ENCODE data around the gene PATJ.

PATJ gene

DNA sequence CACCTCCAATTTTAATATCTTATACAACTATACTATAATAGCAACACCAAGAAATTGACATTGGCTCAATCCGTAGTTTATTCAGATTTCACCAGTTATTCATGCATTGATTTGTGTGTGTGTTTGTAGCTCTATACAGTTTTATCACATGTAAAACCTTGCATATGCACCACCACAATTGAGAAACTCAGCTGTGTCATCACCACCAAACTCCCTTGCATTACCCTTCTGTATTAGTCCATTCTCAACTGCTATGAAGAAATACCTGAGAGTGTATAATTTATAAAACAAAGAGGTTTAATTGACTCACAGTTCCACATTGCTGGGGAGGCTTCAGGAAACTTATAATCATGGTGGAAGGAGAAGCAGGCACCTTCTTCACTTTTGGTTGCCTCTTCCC is 162.1 kb downstream of the PATJ start:
- TF ChIP-seq, protein P1, sequence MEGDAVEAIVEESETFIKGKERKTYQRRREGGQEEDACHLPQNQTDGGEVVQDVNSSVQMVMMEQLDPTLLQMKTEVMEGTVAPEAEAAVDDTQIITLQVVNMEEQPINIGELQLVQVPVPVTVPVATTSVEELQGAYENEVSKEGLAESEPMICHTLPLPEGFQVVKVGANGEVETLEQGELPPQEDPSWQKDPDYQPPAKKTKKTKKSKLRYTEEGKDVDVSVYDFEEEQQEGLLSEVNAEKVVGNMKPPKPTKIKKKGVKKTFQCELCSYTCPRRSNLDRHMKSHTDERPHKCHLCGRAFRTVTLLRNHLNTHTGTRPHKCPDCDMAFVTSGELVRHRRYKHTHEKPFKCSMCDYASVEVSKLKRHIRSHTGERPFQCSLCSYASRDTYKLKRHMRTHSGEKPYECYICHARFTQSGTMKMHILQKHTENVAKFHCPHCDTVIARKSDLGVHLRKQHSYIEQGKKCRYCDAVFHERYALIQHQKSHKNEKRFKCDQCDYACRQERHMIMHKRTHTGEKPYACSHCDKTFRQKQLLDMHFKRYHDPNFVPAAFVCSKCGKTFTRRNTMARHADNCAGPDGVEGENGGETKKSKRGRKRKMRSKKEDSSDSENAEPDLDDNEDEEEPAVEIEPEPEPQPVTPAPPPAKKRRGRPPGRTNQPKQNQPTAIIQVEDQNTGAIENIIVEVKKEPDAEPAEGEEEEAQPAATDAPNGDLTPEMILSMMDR (IDR thresholded peaks at IDR 0.05; ENCODE audit: insufficient read depth, low read depth, low read length, missing control alignments) = no peak
- no peak overlapping the region for H3K4me3 ChIP-seq (ENCODE audit: low read length)
- DNase-seq (ENCODE audit: low read depth) = peak; percentile 54

DNA sequence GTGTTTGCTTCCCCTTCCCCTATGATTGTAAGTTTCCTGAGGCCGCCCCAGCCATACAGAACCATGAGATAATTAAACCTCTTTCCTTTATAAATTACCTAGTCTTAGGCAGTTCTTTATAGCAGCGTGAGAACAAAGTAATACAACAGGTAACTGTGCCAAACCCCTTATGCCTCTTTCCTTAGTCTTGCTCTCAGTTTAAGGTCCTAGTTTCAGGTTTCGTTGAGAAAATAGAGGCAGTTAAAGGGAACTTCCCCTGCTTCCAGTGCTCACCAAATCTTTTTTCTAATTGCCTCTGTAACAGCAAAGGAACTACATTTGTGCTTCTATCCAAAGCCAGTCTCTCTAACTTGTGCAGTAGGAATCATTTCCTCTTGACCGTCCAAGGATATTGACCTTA is 164.8 kb downstream of the PATJ start:
- H3K4me3 ChIP-seq (ENCODE audit: low read length) = no peak overlapping the region
- TF ChIP-seq, protein P1 (IDR thresholded peaks at IDR 0.05; ENCODE audit: insufficient read depth, low read depth, low read length, missing control alignments) = no peak
- no peak for DNase-seq (ENCODE audit: low read depth)

- no peak for DNase-seq (ENCODE audit: low read depth)
- TF ChIP-seq, protein P1 (IDR thresholded peaks at IDR 0.05; ENCODE audit: insufficient read depth, low read depth, low read length, missing control alignments) = no peak
- no peak overlapping the region for H3K4me3 ChIP-seq (ENCODE audit: low read length)
Measured at GRCh38 chr1:61910035-61910434, 167.8 kb downstream of the PATJ start.

- no peak overlapping the region for H3K4me3 ChIP-seq (ENCODE audit: low read length)
- no peak for DNase-seq (ENCODE audit: low read depth)
- TF ChIP-seq, protein P1 (IDR thresholded peaks at IDR 0.05; ENCODE audit: insufficient read depth, low read depth, low read length, missing control alignments) = no peak
Measured at GRCh38 chr1:61914823-61915482, 172.7 kb downstream of the PATJ start.

DNA sequence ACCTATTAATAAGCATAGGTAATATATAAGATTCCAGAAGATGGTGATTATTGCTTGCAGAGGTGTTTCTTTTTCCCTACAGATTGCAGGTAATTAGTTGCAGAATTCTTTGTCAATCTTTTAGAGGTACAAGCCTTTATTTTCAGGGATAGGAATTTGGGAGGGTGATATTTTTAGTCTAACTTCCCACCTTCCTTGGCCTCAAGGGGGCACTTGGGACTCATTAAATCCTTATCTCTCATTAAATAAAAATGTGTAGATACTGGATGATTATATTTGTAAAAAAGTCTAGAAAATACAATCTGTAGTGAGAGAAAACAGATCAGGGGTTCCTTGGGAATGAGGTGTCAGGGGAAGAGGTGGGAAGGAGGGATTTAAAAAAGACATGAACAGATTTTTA is 179.2 kb downstream of the PATJ start:
- TF ChIP-seq, protein P1 (IDR thresholded peaks at IDR 0.05; ENCODE audit: insufficient read depth, low read depth, low read length, missing control alignments) = no peak
- H3K4me3 ChIP-seq (ENCODE audit: low read length) = no peak overlapping the region
- no peak for DNase-seq (ENCODE audit: low read depth)

- TF ChIP-seq, protein P1 (IDR thresholded peaks at IDR 0.05; ENCODE audit: insufficient read depth, low read depth, low read length, missing control alignments) = no peak
- H3K4me3 ChIP-seq (ENCODE audit: low read length) = no peak overlapping the region
- no peak for DNase-seq (ENCODE audit: low read depth)
Measured at GRCh38 chr1:61922950-61923480, 180.7 kb downstream of the PATJ start.

Data from epithelial cell of esophagus (primary cell).